GM12878 (cell line): Measurements from ENCODE around the gene APOM. TPM values are rescaled to one million over a fixed set of nuclear protein-coding genes. Genes with fewer than 3 reads are reported as not detected.
A peak's percentile ranks its signal among the peaks of the same experiment; 100 is the strongest.

Experiments
- ATF2 ChIP-seq: IDR thresholded peaks from 2 replicates; pipeline ENCODE4 v1.6.1; 2012; ENCODE audit warnings: low read length, inconsistent platforms
- ATF7 ChIP-seq: fragments of 450-650 bp; IDR thresholded peaks from 2 replicates; pipeline ENCODE4 v1.6.1; 2016; ENCODE audit warnings: low read depth, mild to moderate bottlenecking
- BHLHE40 ChIP-seq, 2 experiments: fragments of 450-650 bp in 1 of 2; IDR thresholded peaks; 2 replicates each; pipeline ENCODE4 v1.6.1; 2011 to 2017; ENCODE audit warnings: low read depth in 2 of 2, borderline replicate concordance in 1 of 2, improper control_type of control experiment in 1 of 2, low read length in 1 of 2, mild to moderate bottlenecking in 1 of 2
- CTCF ChIP-seq, 3 experiments: IDR thresholded peaks in 2 of 3; conservative IDR thresholded peaks in 1 of 3; 2 replicates each; pipeline ENCODE4 v1.5.1; 2011; ENCODE audit warnings: low read depth in 3 of 3, low read length in 3 of 3, mild to moderate bottlenecking in 3 of 3, control low read depth in 2 of 3, moderate library complexity in 2 of 3, inconsistent platforms in 1 of 3, mixed read lengths in 1 of 3; ENCODE audit not compliant: control insufficient read depth in 2 of 3, insufficient read depth in 1 of 3; ENCODE audit errors: extremely low read depth in 1 of 3
- HDAC6 ChIP-seq: fragments of 200-600 bp; sonication (generic); IDR thresholded peaks from one replicate; pipeline ENCODE4 v1.8.0; 2017; ENCODE audit warnings: antibody characterized with exemption; ENCODE audit not compliant: unreplicated experiment
- IRF3 ChIP-seq: fragments of 450-650 bp; IDR thresholded peaks from 2 replicates; pipeline ENCODE4 v1.6.1; 2014; ENCODE audit warnings: mild to moderate bottlenecking
- NRF1 ChIP-seq: conservative IDR thresholded peaks from 2 replicates; pipeline ENCODE4 v1.6.1; 2011; ENCODE audit warnings: mild to moderate bottlenecking, low read depth, low read length, improper control_type of control experiment
- PBX3 ChIP-seq: IDR thresholded peaks from 2 replicates; pipeline ENCODE4 v1.6.1; 2011; ENCODE audit warnings: mild to moderate bottlenecking, low read depth, low read length, moderate library complexity; ENCODE audit not compliant: insufficient replicate concordance
- SMAD1 ChIP-seq: fragments of 450-650 bp; IDR thresholded peaks from 2 replicates; pipeline ENCODE4 v1.6.1; 2018; ENCODE audit warnings: mild to moderate bottlenecking, low read depth; ENCODE audit not compliant: partially characterized antibody
- SMC3 ChIP-seq: IDR thresholded peaks from 2 replicates; pipeline ENCODE4 v1.6.1; 2011; ENCODE audit warnings: low read length, improper control_type of control experiment, borderline replicate concordance
- SREBF2 ChIP-seq: IDR thresholded peaks from 2 replicates; pipeline ENCODE4 v1.6.1; 2012; ENCODE audit warnings: mild to moderate bottlenecking, low read length
- TCF12 ChIP-seq: IDR thresholded peaks from 2 replicates; pipeline ENCODE4 v1.6.1; 2011; ENCODE audit warnings: low read depth, mild to moderate bottlenecking, low read length
- YY1 ChIP-seq: IDR thresholded peaks from 2 replicates; pipeline ENCODE4 v1.6.1; 2011; ENCODE audit warnings: low read depth, mild to moderate bottlenecking, low read length
- ZNF592 ChIP-seq: fragments of 450-650 bp; IDR thresholded peaks from 2 replicates; pipeline ENCODE4 v1.6.1; 2017; ENCODE audit warnings: mild to moderate bottlenecking, moderate library complexity
- polyA plus RNA-seq, 11 experiments: library from polyadenylated mRNA; depleted of rRNA in 4 of 11; unstranded in 6 of 11; stranded (reverse) in 5 of 11; fragments of >200 nt; fragmentation: Nextera tagmentation in 4 of 11; fragmentation: Illumina TruSeq in 1 of 11; extraction: Ambion mirVana in 4 of 11; extraction: Trizol in 1 of 11; gene quantifications; 1 replicate in 1 of 11; 2 replicates in 10 of 11; pipeline versions ENCODE4 v1.2.1 to v1.2.3, GENCODE V29; 2011 to 2016; ENCODE audit warnings: inconsistent platforms in 2 of 11, missing spikeins in 2 of 11, low read depth in 1 of 11
- total RNA-seq, 4 experiments: library from RNA; depleted of rRNA in 3 of 4; stranded (reverse); fragments of >200 nt in 3 of 4; fragmentation: Illumina TruSeq in 1 of 4; extraction: Trizol in 1 of 4; gene quantifications; 2 replicates each; pipeline versions ENCODE4 v1.2.1 to v1.2.3, GENCODE V29; 2013 to 2021

APOM gene
- total and polyA plus RNA-seq, 10 of the 15 experiments (the other 5 are each of a cell fraction or from before 2014, with no cell fraction given): 4.0 to 14.1 (median 7.1) TPM

GRCh38 chr6:31680226-31681134 is 24.8 kb downstream of the APOM start, which contains the start of gene LY6G5C (continued):
- TF ChIP-seq ZNF592: 0 out of 2 replicates have a peak, but pooled peaks have one; percentile 27
- peak; percentile 74 to 91 (median 75); a peak in 5 of 6 replicates for TF ChIP-seq CTCF (IDR thresholded peaks at IDR 0.05 in 2 of 3, conservative IDR thresholded peaks at IDR 0.05 in 1 of 3; ENCODE audit: control insufficient read depth in 2 of 3, extremely low read depth in 1 of 3, insufficient read depth in 1 of 3, low read depth in 3 of 3, low read length in 3 of 3)
- peak; percentile 88 for TF ChIP-seq YY1
- TF ChIP-seq SREBF2: no peak
- TF ChIP-seq SMAD1: no peak
- TF ChIP-seq PBX3: no peak
- no peak for TF ChIP-seq HDAC6
- no peak for TF ChIP-seq IRF3
- peak; percentile 89 for TF ChIP-seq SMC3
- TF ChIP-seq ATF7: no peak
- no peak for TF ChIP-seq ATF2
- 0 out of 4 replicates have a peak, but pooled peaks of 1 of the 2 experiments have one; percentile 8 for TF ChIP-seq BHLHE40 (IDR thresholded peaks at IDR 0.05; ENCODE audit: borderline replicate concordance in 1 of 2, low read depth in 2 of 2, low read length in 1 of 2)
- 0 out of 2 replicates have a peak, but pooled peaks have one; percentile 7 for TF ChIP-seq NRF1
- TF ChIP-seq TCF12: no peak
